ENCODE measurements around the gene G6PC3. TPM values are rescaled to one million over a fixed set of nuclear protein-coding genes. Genes with fewer than 3 reads are reported as not detected.

G6PC3 gene
- total and polyA plus RNA-seq, 2 of the 4 experiments (the other 2 are of a cell fraction), result 20.4 to 107 TPM

DNA sequence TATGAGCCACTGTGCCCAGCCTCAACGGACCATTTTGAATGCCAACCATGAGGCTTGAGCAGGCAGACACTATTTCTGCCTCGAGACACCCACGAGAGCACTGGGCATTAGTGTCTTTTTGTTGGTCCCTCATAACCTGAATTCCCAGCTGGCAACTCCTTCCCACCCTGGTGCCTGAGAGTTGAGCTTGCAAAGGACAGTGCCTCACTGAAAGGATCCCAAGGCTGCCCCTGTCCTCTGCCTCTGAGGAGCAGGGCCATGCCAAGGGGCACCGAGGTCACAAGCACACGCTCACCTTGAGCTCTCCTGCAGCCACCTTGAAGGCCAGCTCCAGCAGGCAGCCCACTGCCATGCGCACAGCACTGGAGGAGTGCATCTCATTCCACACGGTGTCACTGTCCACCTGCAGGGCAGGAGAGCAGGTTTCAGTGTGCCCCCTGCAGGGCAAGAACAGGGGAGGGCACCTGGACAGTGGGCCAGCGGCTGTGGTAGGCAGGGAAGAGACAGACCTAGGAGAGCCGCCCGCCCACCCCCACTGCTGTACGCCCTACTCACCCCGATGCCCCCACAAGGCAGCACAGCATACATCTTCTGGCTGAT, 12.8 kb downstream of the G6PC3 start:
- H4K20me1 ChIP-seq (ENCODE audit: insufficient read depth, low read length), result peaks cover 10% of the 10 kb centered on the region; the same call in 1 of the 2 replicates
- H3K4me3 ChIP-seq (ENCODE audit: insufficient read depth, low read depth, low read length), result no peak overlapping the region
- H3K36me3 ChIP-seq (ENCODE audit: control insufficient read depth, insufficient read depth, low read length), result peaks cover 49% of the 10 kb centered on the region
- H2AK5ac ChIP-seq (ENCODE audit: low read depth, low read length), result no peak overlapping the region
- intact Hi-C loops (cut with micrococcal nuclease) (no loop called here), dilution Hi-C loops (cut with HindIII; ENCODE audit: low sequenced_read_pairs, unreplicated experiment) (no loop called here), in situ Hi-C loops (cut with MboI; ENCODE audit: low sequenced_read_pairs) (no loop called here)
- H4K8ac ChIP-seq (ENCODE audit: low read depth in 2 of 2, low read length in 2 of 2), result no peak overlapping the region
- H2BK5ac ChIP-seq (ENCODE audit: low read depth, low read length, poor library complexity, severe bottlenecking), result no peak overlapping the region
- H3K4me1 ChIP-seq (ENCODE audit: control insufficient read depth, insufficient read depth, low read length), result peaks cover 21% of the 10 kb centered on the region
- peak overlapping the region; percentile 21 for H2AFZ ChIP-seq (replicated peaks; ENCODE audit: low read length, poor library complexity)
- no peak overlapping the region for H4K91ac ChIP-seq (ENCODE audit: insufficient read depth, low read depth, low read length)
- WGBS, 2 experiments (ENCODE audit: extremely low coverage in 2 of 2, insufficient read length in 1 of 2), result 76% methylated on average over 2 of the region's 12 CpGs; no CpG with 5 or more reads in 1 of the 2 experiments
- no peak overlapping the region for H3K56ac ChIP-seq (ENCODE audit: extremely low read depth, insufficient read depth, low read length)
- no peak overlapping the region for H3K23ac ChIP-seq (ENCODE audit: low read depth, low read length)
- H3K14ac ChIP-seq (replicated peaks; ENCODE audit: low read depth, low read length), result no peak overlapping the region
- no peak overlapping the region for H2AK9ac ChIP-seq (replicated peaks; ENCODE audit: low read depth, low read length, poor library complexity)
- no peak overlapping the region for H4K5ac ChIP-seq (ENCODE audit: low read depth, low read length)
- BruUV-seq (replicated peaks), result no TSS peak
- no peak overlapping the region for H3K9ac ChIP-seq (ENCODE audit: low read depth, low read length)
- no peaks in the 10 kb centered on the region for H3K9me3 ChIP-seq (ENCODE audit: control insufficient read depth, insufficient read depth, low read length)
- no peak overlapping the region for H2BK120ac ChIP-seq (ENCODE audit: low read depth, low read length)
- no peak overlapping the region for H3K18ac ChIP-seq (ENCODE audit: low read depth, low read length)
- no peak overlapping the region for H2BK20ac ChIP-seq (ENCODE audit: low read depth, low read length)
- H3K9me1 ChIP-seq (ENCODE audit: insufficient read depth, low read length), result peaks cover 17% of the 10 kb centered on the region
- DNase-seq (no peak), ATAC-seq (ENCODE audit: low read depth) (no peak)
- peaks cover 19 to 78% of the 10 kb centered on the region in 2 experiments for H3K79me1 ChIP-seq (ENCODE audit: low read depth in 1 of 2, low read length in 2 of 2)
- ChIA-PET POLR2A (ENCODE audit: unreplicated experiment) (no interaction called here), CTCF (no interaction called here)
- H3K4me2 ChIP-seq (ENCODE audit: low read depth, low read length), result no peak overlapping the region
- H3K27me3 ChIP-seq (ENCODE audit: control insufficient read depth, insufficient read depth, low read length), result no peaks in the 10 kb centered on the region
- no peak overlapping the region for H2BK15ac ChIP-seq (ENCODE audit: low read depth, low read length)
- no peak overlapping the region for H3K4ac ChIP-seq (ENCODE audit: low read depth, low read length)
- no peak overlapping the region for H3K27ac ChIP-seq (ENCODE audit: insufficient read depth, low read length)
- TF ChIP-seq, protein P1, sequence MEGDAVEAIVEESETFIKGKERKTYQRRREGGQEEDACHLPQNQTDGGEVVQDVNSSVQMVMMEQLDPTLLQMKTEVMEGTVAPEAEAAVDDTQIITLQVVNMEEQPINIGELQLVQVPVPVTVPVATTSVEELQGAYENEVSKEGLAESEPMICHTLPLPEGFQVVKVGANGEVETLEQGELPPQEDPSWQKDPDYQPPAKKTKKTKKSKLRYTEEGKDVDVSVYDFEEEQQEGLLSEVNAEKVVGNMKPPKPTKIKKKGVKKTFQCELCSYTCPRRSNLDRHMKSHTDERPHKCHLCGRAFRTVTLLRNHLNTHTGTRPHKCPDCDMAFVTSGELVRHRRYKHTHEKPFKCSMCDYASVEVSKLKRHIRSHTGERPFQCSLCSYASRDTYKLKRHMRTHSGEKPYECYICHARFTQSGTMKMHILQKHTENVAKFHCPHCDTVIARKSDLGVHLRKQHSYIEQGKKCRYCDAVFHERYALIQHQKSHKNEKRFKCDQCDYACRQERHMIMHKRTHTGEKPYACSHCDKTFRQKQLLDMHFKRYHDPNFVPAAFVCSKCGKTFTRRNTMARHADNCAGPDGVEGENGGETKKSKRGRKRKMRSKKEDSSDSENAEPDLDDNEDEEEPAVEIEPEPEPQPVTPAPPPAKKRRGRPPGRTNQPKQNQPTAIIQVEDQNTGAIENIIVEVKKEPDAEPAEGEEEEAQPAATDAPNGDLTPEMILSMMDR (conservative IDR thresholded peaks at IDR 0.05; ENCODE audit: low read depth, low read length), result peak; percentile 29
- no peak for TF ChIP-seq RFX5 (IDR thresholded peaks at IDR 0.05; ENCODE audit: low read depth, low read length)
- TF ChIP-seq MAZ (IDR thresholded peaks at IDR 0.05; ENCODE audit: borderline replicate concordance, low read depth, low read length), result no peak
- TF ChIP-seq RCOR1 (IDR thresholded peaks at IDR 0.05; ENCODE audit: insufficient replicate concordance, low read length), result no peak
- no peak for TF ChIP-seq MAFK (IDR thresholded peaks at IDR 0.05; ENCODE audit: low read depth, low read length)
- TF ChIP-seq RAD21 (IDR thresholded peaks at IDR 0.05; ENCODE audit: low read length), result peak; percentile 29; the same call in 1 of the 2 replicates
- TF ChIP-seq BHLHE40 (IDR thresholded peaks at IDR 0.05; ENCODE audit: low read depth, low read length), result no peak

Data from IMR-90 (cell line).